Endodermal cell (in vitro differentiated cells): ENCODE measurements around the gene CTDNEP1. TPM values are rescaled to one million over a fixed set of nuclear protein-coding genes. Genes with fewer than 3 reads are reported as not detected.

Source experiments
- DNase-seq: peaks from one replicate; pipeline ENCODE4 v3.0.0-alpha.2; 2017
- H3K27ac ChIP-seq: 2 replicates; pipeline ENCODE4 v1.5.1; 2013; ENCODE audit warnings: mild to moderate bottlenecking, low read depth, low read length, moderate library complexity
- H3K27me3 ChIP-seq: 2 replicates; pipeline ENCODE4 v1.6.1; 2013; ENCODE audit warnings: mild to moderate bottlenecking, low read length, moderate library complexity; ENCODE audit not compliant: insufficient read depth, control insufficient read depth, poor library complexity, severe bottlenecking
- H3K36me3 ChIP-seq: 2 replicates; pipeline ENCODE4 v1.7.0; 2013; ENCODE audit warnings: mild to moderate bottlenecking, low read length, moderate library complexity; ENCODE audit not compliant: control insufficient read depth, insufficient read depth
- H3K4me1 ChIP-seq: one replicate; pipeline ENCODE4 v1.7.0; 2013; ENCODE audit warnings: low read length; ENCODE audit not compliant: control insufficient read depth, insufficient read depth
- H3K4me3 ChIP-seq: 2 replicates; pipeline ENCODE4 v1.5.1; 2013; ENCODE audit warnings: mild to moderate bottlenecking, low read length, moderate library complexity
- H3K9ac ChIP-seq: 2 replicates; pipeline ENCODE4 v1.6.1; 2013; ENCODE audit warnings: mild to moderate bottlenecking, low read length, moderate library complexity; ENCODE audit not compliant: poor library complexity, severe bottlenecking; ENCODE audit errors: extremely low read depth
- H3K9me3 ChIP-seq: 2 replicates; pipeline ENCODE4 v1.6.1; 2013; ENCODE audit warnings: mild to moderate bottlenecking, low read length, moderate library complexity; ENCODE audit not compliant: control insufficient read depth
- H3K27ac Mint-ChIP-seq: 2 replicates; pipeline ENCODE4 v1.8.0; 2020; ENCODE audit warnings: mixed read lengths
- H3K27me3 Mint-ChIP-seq: 2 replicates; pipeline ENCODE4 v1.8.0; 2021; ENCODE audit warnings: mild to moderate bottlenecking, mixed read lengths; ENCODE audit not compliant: insufficient read depth
- H3K36me3 Mint-ChIP-seq: 2 replicates; pipeline ENCODE4 v1.8.0; 2020; ENCODE audit warnings: low read depth, mixed read lengths
- H3K4me1 Mint-ChIP-seq: 2 replicates; pipeline ENCODE4 v1.8.0; 2020; ENCODE audit warnings: mixed read lengths
- H3K4me3 Mint-ChIP-seq: 2 replicates; pipeline ENCODE4 v1.8.0; 2020; ENCODE audit warnings: mild to moderate bottlenecking, moderate library complexity, mixed read lengths
- H3K9me3 Mint-ChIP-seq: 2 replicates; pipeline ENCODE4 v1.8.0; 2020; ENCODE audit warnings: mild to moderate bottlenecking, mixed read lengths
- CTCF ChIP-seq: fragments of 200-600 bp; sonication (generic); conservative IDR thresholded peaks from 2 replicates; pipeline ENCODE4 v1.5.0; 2021; ENCODE audit warnings: antibody characterized with exemption, mild to moderate bottlenecking
- WGBS, 2 experiments: methylation state at CpG; one replicate each; pipeline versions ENCODE4 v1.1.5 to v1.1.7; 2013; ENCODE audit warnings: missing lambda C conversion rate in 2 of 2, mixed read lengths in 1 of 2; ENCODE audit not compliant: insufficient coverage in 1 of 2, insufficient read length in 1 of 2; 5-methylcytosine and 5-hydroxymethylcytosine counted together
- total RNA-seq, 2 donors: library from RNA; stranded (reverse); fragmentation: NEBNext Ultra II Directional in 1 of 2; extraction: Animal tissue kit (Norgen Biotek cat#: 25700) in 1 of 2; gene quantifications; 2 replicates in 1 of 2; 3 replicates in 1 of 2; pipeline ENCODE4 v1.2.1, GENCODE V29; 2021

The CTDNEP1 gene
- total RNA-seq, 2 donors from 2014 or later = 123 to 125 TPM

- Mint-ChIP-seq H3K27me3 (no peaks in the 10 kb centered on the region), H3K27ac (no peak overlapping the region), H3K9me3 (no peaks in the 10 kb centered on the region), H3K4me1 (peaks cover 28% of the 10 kb centered on the region), H3K36me3 (peaks cover 51% of the 10 kb centered on the region), H3K4me3 (no peak overlapping the region)
- no peak for TF ChIP-seq CTCF
- Histone ChIP-seq H3K4me3 (no peak overlapping the region), H3K36me3 (peaks cover 51% of the 10 kb centered on the region), H3K27ac (no peak overlapping the region), H3K9ac (no peak overlapping the region), H3K9me3 (no peaks in the 10 kb centered on the region), H3K27me3 (no peaks in the 10 kb centered on the region), H3K4me1 (peaks cover 19% of the 10 kb centered on the region)
- WGBS, 2 experiments = 93 to 95% methylated on average over 12 to 15 of the region's 15 CpGs
- DNase-seq = no peak
These were observed 29.2 kb downstream of the CTDNEP1 start for GRCh38 chr17:7222093-7222971.

GRCh38 chr17:7221278-7222092 lies 30.0 kb downstream of the CTDNEP1 start:
- H3K27me3 ChIP-seq = no peaks in the 10 kb centered on the region
- H3K36me3 Mint-ChIP-seq = peaks cover 44% of the 10 kb centered on the region
- H3K27ac Mint-ChIP-seq = peak overlapping the region; percentile 96
- H3K27me3 Mint-ChIP-seq = no peaks in the 10 kb centered on the region
- H3K4me3 Mint-ChIP-seq = no peak overlapping the region
- H3K27ac ChIP-seq = no peak overlapping the region
- no peaks in the 10 kb centered on the region for H3K9me3 ChIP-seq
- whole genome bisulfite sequencing, 2 experiments = 71 to 93% methylated on average over 1 to 10 of the region's 10 CpGs
- H3K9ac ChIP-seq = no peak overlapping the region
- H3K9me3 Mint-ChIP-seq = no peaks in the 10 kb centered on the region
- no peak for DNase-seq
- TF ChIP-seq CTCF = no peak
- H3K4me1 ChIP-seq = peaks cover 19% of the 10 kb centered on the region
- H3K4me3 ChIP-seq = peak overlapping the region; percentile 87
- peaks cover 45% of the 10 kb centered on the region for H3K36me3 ChIP-seq
- H3K4me1 Mint-ChIP-seq = peaks cover 29% of the 10 kb centered on the region

GRCh38 chr17:7220593-7221277 lies 30.8 kb downstream of the CTDNEP1 start:
- H3K9me3 Mint-ChIP-seq = no peaks in the 10 kb centered on the region
- peaks cover 40% of the 10 kb centered on the region for H3K36me3 Mint-ChIP-seq
- peak overlapping the region; percentile 96 for H3K27ac Mint-ChIP-seq
- 61 to 71% methylated on average over 8 to 11 of the region's 11 CpGs for WGBS, 2 experiments
- peak; percentile 93 for DNase-seq
- H3K4me3 Mint-ChIP-seq = peak overlapping the region; percentile 86
- peaks cover 42% of the 10 kb centered on the region for H3K36me3 ChIP-seq
- TF ChIP-seq CTCF = peak; percentile 71
- H3K9me3 ChIP-seq = no peaks in the 10 kb centered on the region
- peak overlapping the region; percentile 87 for H3K4me3 ChIP-seq
- no peak overlapping the region for H3K27ac ChIP-seq
- peaks cover 19% of the 10 kb centered on the region for H3K4me1 ChIP-seq
- H3K27me3 Mint-ChIP-seq = no peaks in the 10 kb centered on the region
- peak overlapping the region; percentile 85 for H3K9ac ChIP-seq
- peaks cover 37% of the 10 kb centered on the region for H3K4me1 Mint-ChIP-seq
- no peaks in the 10 kb centered on the region for H3K27me3 ChIP-seq
